Loucy (cell line): ENCODE data around the gene SAMD7.
A peak's percentile ranks its signal among the peaks of the same experiment; 100 is the strongest.

Source experiments
- H2AFZ ChIP-seq: fragments of 200-600 bp; sonication (generic); 2 replicates; pipeline ENCODE4 v1.6.0; 2016; ENCODE audit warnings: antibody characterized with exemption, mild to moderate bottlenecking, low read length, moderate library complexity
- H3F3A ChIP-seq: fragments of 200-600 bp; 2 replicates; pipeline ENCODE4 v1.6.0; 2016; ENCODE audit warnings: antibody characterized with exemption, low read depth, mild to moderate bottlenecking
- H3K27me3 ChIP-seq: fragments of 200-600 bp; sonication (generic); 2 replicates; pipeline ENCODE4 v1.6.1; 2014; ENCODE audit warnings: low read length, mild to moderate bottlenecking; ENCODE audit not compliant: insufficient read depth, poor library complexity, severe bottlenecking
- H3K36me3 ChIP-seq: fragments of 200-600 bp; sonication (generic); 2 replicates; pipeline ENCODE4 v1.6.1; 2016; ENCODE audit warnings: low read length; ENCODE audit not compliant: insufficient read depth
- H3K4me1 ChIP-seq: fragments of 200-600 bp; sonication (generic); 2 replicates; pipeline ENCODE4 v1.5.1; 2014; ENCODE audit warnings: low read length, mild to moderate bottlenecking; ENCODE audit not compliant: insufficient read depth, poor library complexity, severe bottlenecking
- H3K4me2 ChIP-seq: fragments of 200-600 bp; sonication (generic); 2 replicates; pipeline ENCODE4 v1.6.0; 2014; ENCODE audit warnings: antibody characterized with exemption, low read length, low read depth, mild to moderate bottlenecking; ENCODE audit not compliant: poor library complexity, severe bottlenecking
- H3K4me3 ChIP-seq: fragments of 200-600 bp; sonication (generic); 2 replicates; pipeline ENCODE4 v1.5.1; 2014; ENCODE audit warnings: low read length, mild to moderate bottlenecking, mixed read lengths; ENCODE audit not compliant: poor library complexity, severe bottlenecking
- H3K79me2 ChIP-seq: fragments of 200-600 bp; sonication (generic); 2 replicates; pipeline ENCODE4 v1.6.1; 2014; ENCODE audit warnings: low read length; ENCODE audit not compliant: insufficient read depth
- H3K9ac ChIP-seq: fragments of 200-600 bp; sonication (generic); 2 replicates; pipeline ENCODE4 v1.6.0; 2014; ENCODE audit warnings: mild to moderate bottlenecking, low read depth, low read length, moderate library complexity; ENCODE audit not compliant: poor library complexity, severe bottlenecking
- H3K9me2 ChIP-seq: fragments of 200-600 bp; sonication (generic); replicated peaks from 2 replicates; pipeline ENCODE4 v1.6.1; 2016; ENCODE audit warnings: low read depth, low read length, mixed read lengths
- H3K9me3 ChIP-seq: fragments of 200-600 bp; sonication (generic); 2 replicates; pipeline ENCODE4 v1.6.1; 2014; ENCODE audit warnings: mild to moderate bottlenecking, antibody characterized with exemption, low read length, low read depth; ENCODE audit not compliant: insufficient read depth
- H4K20me1 ChIP-seq: fragments of 200-600 bp; sonication (generic); 2 replicates; pipeline ENCODE4 v1.6.0; 2014; ENCODE audit warnings: antibody characterized with exemption, low read length, mild to moderate bottlenecking; ENCODE audit not compliant: insufficient read depth, poor library complexity, severe bottlenecking
- EZH2phosphoT487 ChIP-seq: fragments of 200-600 bp; IDR thresholded peaks from 2 replicates; pipeline ENCODE4 v1.6.1; 2018; ENCODE audit warnings: antibody characterized with exemption, mild to moderate bottlenecking, moderate library complexity, borderline replicate concordance
- TF ChIP-seq, protein P1 (sequence below): fragments of 200-600 bp; sonication (generic); conservative IDR thresholded peaks from 2 replicates; pipeline ENCODE4 v1.5.1; 2014; ENCODE audit warnings: mild to moderate bottlenecking, antibody characterized with exemption, low read length

Gene SAMD7

DNA sequence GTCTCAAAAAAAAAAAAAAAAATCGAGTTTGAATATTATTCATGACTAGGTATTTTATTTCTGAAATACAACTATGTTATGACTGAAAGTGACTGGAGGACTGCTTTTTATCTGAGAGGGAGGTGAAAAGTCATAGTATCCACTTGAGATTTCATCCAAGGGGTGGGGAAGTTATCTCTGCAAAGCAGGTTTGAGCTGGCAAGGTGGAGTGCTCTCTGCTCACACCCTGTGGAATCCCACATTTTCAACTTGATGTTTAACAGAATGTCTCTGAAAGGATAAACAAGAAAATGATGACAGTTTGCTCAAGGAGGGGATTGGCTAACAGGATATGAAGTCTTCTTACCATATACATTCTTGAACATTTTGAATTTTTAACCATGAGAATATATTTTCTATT lies 27.9 kb downstream of the SAMD7 start:
- Histone ChIP-seq H3F3A (no peaks in the 10 kb centered on the region), H3K27me3 (no peaks in the 10 kb centered on the region), H3K4me2 (no peak overlapping the region), H3K9me3 (no peaks in the 10 kb centered on the region), H2AFZ (no peak overlapping the region), H3K4me3 (no peak overlapping the region), H3K9me2 (no peaks in the 10 kb centered on the region), H3K36me3 (no peaks in the 10 kb centered on the region), H3K9ac (no peak overlapping the region), H3K4me1 (no peaks in the 10 kb centered on the region), H4K20me1 (no peaks in the 10 kb centered on the region), H3K79me2 (no peaks in the 10 kb centered on the region)
- TF ChIP-seq, protein P1, sequence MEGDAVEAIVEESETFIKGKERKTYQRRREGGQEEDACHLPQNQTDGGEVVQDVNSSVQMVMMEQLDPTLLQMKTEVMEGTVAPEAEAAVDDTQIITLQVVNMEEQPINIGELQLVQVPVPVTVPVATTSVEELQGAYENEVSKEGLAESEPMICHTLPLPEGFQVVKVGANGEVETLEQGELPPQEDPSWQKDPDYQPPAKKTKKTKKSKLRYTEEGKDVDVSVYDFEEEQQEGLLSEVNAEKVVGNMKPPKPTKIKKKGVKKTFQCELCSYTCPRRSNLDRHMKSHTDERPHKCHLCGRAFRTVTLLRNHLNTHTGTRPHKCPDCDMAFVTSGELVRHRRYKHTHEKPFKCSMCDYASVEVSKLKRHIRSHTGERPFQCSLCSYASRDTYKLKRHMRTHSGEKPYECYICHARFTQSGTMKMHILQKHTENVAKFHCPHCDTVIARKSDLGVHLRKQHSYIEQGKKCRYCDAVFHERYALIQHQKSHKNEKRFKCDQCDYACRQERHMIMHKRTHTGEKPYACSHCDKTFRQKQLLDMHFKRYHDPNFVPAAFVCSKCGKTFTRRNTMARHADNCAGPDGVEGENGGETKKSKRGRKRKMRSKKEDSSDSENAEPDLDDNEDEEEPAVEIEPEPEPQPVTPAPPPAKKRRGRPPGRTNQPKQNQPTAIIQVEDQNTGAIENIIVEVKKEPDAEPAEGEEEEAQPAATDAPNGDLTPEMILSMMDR = no peak
- no peak for TF ChIP-seq EZH2phosphoT487

DNA sequence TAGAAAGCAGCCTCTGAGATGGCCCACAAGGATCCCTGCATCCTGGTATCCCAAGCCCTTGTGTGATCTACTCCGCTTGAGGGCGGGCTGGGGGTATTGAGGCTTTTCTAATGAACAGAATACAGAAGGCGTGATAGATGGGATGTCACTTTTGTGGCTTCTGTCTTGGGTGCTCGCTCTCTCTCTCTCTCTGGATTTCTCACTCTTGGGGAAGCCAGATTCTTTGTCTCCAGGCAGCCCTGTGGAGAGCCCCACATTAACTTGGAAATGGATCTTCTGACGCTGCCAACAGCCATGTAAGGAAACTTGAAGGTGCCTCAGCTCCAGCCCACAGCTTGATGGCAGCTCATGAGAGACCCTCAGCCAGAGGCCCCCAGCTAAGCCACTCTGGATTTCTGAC lies 28.4 kb downstream of the SAMD7 start:
- Histone ChIP-seq H3K9me3 (no peaks in the 10 kb centered on the region), H3F3A (no peaks in the 10 kb centered on the region), H3K4me1 (no peaks in the 10 kb centered on the region), H3K4me3 (no peak overlapping the region), H2AFZ (no peak overlapping the region), H3K9me2 (no peaks in the 10 kb centered on the region), H3K79me2 (no peaks in the 10 kb centered on the region), H4K20me1 (no peaks in the 10 kb centered on the region), H3K4me2 (no peak overlapping the region), H3K9ac (no peak overlapping the region), H3K27me3 (no peaks in the 10 kb centered on the region), H3K36me3 (no peaks in the 10 kb centered on the region)
- no peak for TF ChIP-seq EZH2phosphoT487
- TF ChIP-seq, protein P1 = no peak

DNA sequence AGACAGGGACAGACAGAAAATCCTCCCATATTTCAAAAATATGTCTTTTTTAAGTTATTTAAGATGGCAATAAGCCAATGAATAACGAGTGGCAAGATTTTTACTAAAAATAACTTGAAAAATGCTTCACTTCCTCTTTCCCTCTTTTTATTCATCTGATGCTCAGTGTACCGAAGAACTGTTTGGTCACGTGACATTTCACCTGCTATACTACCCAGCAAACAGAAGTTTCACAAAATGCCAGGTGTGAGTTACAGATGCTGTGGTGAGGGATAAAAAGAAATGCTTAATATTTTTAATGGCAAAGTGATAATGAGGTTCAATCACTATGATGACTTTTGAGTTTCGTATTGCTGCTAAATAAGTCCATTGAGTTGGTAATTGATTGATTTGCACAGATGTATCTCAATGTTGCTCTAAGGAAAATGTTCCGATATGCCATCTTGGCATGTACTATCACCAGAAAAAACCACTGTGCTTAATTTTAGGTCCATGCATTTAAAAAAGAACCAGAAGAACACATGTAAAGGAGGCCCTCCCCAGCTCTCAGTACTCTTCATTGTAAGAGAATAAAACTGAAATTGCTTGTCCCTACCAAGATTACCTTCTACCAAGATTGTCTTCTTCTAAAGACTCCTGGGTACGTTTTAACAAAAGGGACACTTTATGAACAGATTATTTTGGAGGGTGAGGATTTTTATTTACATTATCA lies 29.3 kb downstream of the SAMD7 start:
- Histone ChIP-seq H3K4me3 (no peak overlapping the region), H3K27me3 (no peaks in the 10 kb centered on the region), H2AFZ (0 out of 2 replicates have a peak overlapping the region, but pooled peaks have one; percentile 1), H3K4me2 (no peak overlapping the region), H3K9me2 (no peaks in the 10 kb centered on the region), H3K9me3 (no peaks in the 10 kb centered on the region), H4K20me1 (no peaks in the 10 kb centered on the region), H3K79me2 (no peaks in the 10 kb centered on the region), H3K9ac (no peak overlapping the region), H3K4me1 (no peaks in the 10 kb centered on the region), H3F3A (no peaks in the 10 kb centered on the region), H3K36me3 (no peaks in the 10 kb centered on the region)
- TF ChIP-seq, protein P1 = no peak
- TF ChIP-seq EZH2phosphoT487 = no peak
